ENCODE data around the gene SLC38A11. TPM values are rescaled to one million over a fixed set of nuclear protein-coding genes. Genes with fewer than 3 reads are reported as not detected.

The SLC38A11 gene
- total and polyA plus RNA-seq, 2 of the 13 experiments (the other 11 are each of a cell fraction or from before 2014, with no cell fraction given) = 14.0 to 14.3 TPM

DNA sequence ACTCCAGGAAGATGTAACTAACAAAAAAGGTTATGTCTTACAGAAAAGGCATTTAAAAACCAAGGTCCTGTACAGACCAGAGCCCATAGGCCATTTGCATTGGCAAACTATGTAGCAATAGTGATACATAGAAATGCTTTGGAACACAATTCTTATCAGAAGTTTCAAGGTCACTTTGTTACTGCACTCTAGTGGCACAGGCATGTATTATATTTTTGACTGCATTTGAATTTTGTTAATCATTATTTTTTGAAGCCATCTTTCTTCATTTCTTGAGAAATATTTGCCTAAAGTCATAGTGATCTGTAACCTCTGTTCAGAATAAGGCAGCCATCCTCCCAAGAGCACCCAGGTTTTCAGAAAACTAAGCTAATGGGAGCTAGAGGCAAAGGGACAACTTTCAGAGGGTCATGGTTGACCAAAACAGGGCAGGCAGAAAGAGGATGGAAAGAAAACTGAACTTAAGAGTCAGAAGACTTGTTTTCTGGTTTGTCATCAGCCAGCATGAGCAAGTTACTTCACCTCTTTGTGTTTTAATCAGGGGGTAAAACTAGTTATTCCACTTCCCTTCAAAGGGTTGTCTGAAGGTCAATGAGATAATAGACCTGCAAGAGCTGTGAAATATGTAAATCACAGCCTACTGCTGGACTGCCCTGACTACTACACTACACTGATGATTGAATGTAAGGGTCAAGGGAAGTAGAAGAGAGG lies 41.5 kb downstream of the SLC38A11 start (continued):
- TF ChIP-seq, protein P1, sequence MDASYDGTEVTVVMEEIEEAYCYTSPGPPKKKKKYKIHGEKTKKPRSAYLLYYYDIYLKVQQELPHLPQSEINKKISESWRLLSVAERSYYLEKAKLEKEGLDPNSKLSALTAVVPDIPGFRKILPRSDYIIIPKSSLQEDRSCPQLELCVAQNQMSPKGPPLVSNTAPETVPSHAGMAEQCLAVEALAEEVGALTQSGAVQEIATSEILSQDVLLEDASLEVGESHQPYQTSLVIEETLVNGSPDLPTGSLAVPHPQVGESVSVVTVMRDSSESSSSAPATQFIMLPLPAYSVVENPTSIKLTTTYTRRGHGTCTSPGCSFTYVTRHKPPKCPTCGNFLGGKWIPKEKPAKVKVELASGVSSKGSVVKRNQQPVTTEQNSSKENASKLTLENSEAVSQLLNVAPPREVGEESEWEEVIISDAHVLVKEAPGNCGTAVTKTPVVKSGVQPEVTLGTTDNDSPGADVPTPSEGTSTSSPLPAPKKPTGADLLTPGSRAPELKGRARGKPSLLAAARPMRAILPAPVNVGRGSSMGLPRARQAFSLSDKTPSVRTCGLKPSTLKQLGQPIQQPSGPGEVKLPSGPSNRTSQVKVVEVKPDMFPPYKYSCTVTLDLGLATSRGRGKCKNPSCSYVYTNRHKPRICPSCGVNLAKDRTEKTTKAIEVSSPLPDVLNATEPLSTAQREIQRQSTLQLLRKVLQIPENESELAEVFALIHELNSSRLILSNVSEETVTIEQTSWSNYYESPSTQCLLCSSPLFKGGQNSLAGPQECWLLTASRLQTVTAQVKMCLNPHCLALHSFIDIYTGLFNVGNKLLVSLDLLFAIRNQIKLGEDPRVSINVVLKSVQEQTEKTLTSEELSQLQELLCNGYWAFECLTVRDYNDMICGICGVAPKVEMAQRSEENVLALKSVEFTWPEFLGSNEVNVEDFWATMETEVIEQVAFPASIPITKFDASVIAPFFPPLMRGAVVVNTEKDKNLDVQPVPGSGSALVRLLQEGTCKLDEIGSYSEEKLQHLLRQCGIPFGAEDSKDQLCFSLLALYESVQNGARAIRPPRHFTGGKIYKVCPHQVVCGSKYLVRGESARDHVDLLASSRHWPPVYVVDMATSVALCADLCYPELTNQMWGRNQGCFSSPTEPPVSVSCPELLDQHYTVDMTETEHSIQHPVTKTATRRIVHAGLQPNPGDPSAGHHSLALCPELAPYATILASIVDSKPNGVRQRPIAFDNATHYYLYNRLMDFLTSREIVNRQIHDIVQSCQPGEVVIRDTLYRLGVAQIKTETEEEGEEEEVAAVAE (CRISPR knock-in tag; IDR thresholded peaks at IDR 0.05; ENCODE audit: borderline replicate concordance) = no peak
- TF ChIP-seq ZNF773 (CRISPR knock-in tag; IDR thresholded peaks at IDR 0.05; ENCODE audit: borderline replicate concordance) (no peak), NPAS2 (CRISPR knock-in tag; IDR thresholded peaks at IDR 0.05; ENCODE audit: borderline replicate concordance) (no peak), SNAPC2 (CRISPR knock-in tag; IDR thresholded peaks at IDR 0.05) (no peak; the same call in 1 of the 2 replicates), GABPB1 (CRISPR knock-in tag; IDR thresholded peaks at IDR 0.05) (no peak), MAF1 (CRISPR knock-in tag; IDR thresholded peaks at IDR 0.05; ENCODE audit: borderline replicate concordance) (no peak), SAP130 (CRISPR knock-in tag; IDR thresholded peaks at IDR 0.05; ENCODE audit: low read depth) (peak; percentile 41), SOX6 (IDR thresholded peaks at IDR 0.05) (no peak), SOX6 (CRISPR knock-in tag; IDR thresholded peaks at IDR 0.05) (peak; percentile 79; the same call in 1 of the 2 replicates), TOE1 (CRISPR knock-in tag; IDR thresholded peaks at IDR 0.05) (no peak), ZNF317 (CRISPR knock-in tag; IDR thresholded peaks at IDR 0.05) (no peak)
- TF ChIP-seq, protein P2, sequence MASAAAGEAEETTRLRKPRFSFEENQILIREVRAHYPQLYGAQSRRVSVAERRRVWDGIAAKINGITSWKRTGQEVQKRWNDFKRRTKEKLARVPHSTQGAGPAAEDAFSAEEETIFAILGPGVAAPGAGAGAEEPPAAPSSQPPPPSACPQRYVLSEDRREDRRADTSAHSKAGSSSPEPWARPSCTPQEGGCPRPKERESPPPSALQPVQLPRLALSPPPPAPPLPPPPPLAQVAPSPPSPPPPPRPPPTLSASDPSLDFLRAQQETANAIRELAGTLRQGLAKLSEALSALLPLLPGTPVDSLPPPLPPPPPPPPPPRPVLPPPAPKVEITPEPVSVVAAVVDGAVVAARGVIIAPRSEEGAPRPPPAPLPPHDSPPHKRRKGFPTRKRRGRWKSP (CRISPR knock-in tag; IDR thresholded peaks at IDR 0.05) = no peak
- TF ChIP-seq, protein P3, sequence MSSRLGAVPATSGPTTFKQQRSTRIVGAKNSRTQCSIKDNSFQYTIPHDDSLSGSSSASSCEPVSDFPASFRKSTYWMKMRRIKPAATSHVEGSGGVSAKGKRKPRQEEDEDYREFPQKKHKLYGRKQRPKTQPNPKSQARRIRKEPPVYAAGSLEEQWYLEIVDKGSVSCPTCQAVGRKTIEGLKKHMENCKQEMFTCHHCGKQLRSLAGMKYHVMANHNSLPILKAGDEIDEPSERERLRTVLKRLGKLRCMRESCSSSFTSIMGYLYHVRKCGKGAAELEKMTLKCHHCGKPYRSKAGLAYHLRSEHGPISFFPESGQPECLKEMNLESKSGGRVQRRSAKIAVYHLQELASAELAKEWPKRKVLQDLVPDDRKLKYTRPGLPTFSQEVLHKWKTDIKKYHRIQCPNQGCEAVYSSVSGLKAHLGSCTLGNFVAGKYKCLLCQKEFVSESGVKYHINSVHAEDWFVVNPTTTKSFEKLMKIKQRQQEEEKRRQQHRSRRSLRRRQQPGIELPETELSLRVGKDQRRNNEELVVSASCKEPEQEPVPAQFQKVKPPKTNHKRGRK (CRISPR knock-in tag; IDR thresholded peaks at IDR 0.05) = no peak
- TF ChIP-seq, protein P4, sequence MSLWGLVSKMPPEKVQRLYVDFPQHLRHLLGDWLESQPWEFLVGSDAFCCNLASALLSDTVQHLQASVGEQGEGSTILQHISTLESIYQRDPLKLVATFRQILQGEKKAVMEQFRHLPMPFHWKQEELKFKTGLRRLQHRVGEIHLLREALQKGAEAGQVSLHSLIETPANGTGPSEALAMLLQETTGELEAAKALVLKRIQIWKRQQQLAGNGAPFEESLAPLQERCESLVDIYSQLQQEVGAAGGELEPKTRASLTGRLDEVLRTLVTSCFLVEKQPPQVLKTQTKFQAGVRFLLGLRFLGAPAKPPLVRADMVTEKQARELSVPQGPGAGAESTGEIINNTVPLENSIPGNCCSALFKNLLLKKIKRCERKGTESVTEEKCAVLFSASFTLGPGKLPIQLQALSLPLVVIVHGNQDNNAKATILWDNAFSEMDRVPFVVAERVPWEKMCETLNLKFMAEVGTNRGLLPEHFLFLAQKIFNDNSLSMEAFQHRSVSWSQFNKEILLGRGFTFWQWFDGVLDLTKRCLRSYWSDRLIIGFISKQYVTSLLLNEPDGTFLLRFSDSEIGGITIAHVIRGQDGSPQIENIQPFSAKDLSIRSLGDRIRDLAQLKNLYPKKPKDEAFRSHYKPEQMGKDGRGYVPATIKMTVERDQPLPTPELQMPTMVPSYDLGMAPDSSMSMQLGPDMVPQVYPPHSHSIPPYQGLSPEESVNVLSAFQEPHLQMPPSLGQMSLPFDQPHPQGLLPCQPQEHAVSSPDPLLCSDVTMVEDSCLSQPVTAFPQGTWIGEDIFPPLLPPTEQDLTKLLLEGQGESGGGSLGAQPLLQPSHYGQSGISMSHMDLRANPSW (CRISPR knock-in tag; IDR thresholded peaks at IDR 0.05; ENCODE audit: borderline replicate concordance) = peak; percentile 80
- TF ChIP-seq, protein P5, sequence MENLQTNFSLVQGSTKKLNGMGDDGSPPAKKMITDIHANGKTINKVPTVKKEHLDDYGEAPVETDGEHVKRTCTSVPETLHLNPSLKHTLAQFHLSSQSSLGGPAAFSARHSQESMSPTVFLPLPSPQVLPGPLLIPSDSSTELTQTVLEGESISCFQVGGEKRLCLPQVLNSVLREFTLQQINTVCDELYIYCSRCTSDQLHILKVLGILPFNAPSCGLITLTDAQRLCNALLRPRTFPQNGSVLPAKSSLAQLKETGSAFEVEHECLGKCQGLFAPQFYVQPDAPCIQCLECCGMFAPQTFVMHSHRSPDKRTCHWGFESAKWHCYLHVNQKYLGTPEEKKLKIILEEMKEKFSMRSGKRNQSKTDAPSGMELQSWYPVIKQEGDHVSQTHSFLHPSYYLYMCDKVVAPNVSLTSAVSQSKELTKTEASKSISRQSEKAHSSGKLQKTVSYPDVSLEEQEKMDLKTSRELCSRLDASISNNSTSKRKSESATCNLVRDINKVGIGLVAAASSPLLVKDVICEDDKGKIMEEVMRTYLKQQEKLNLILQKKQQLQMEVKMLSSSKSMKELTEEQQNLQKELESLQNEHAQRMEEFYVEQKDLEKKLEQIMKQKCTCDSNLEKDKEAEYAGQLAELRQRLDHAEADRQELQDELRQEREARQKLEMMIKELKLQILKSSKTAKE (CRISPR knock-in tag; IDR thresholded peaks at IDR 0.05; ENCODE audit: borderline replicate concordance) = no peak

Measured in HepG2 (cell line).